C4-2B (cell line): ENCODE results near the gene FOLR3.

Experiments used
- ZFX ChIP-seq: fragments of 450-650 bp; IDR thresholded peaks from 2 replicates; pipeline ENCODE4 v1.6.1; 2017
- TF ChIP-seq, protein P1 (sequence below): fragments of 450-650 bp; conservative IDR thresholded peaks from 2 replicates; pipeline ENCODE4 v1.5.1; 2017; ENCODE audit warnings: mild to moderate bottlenecking

DNA sequence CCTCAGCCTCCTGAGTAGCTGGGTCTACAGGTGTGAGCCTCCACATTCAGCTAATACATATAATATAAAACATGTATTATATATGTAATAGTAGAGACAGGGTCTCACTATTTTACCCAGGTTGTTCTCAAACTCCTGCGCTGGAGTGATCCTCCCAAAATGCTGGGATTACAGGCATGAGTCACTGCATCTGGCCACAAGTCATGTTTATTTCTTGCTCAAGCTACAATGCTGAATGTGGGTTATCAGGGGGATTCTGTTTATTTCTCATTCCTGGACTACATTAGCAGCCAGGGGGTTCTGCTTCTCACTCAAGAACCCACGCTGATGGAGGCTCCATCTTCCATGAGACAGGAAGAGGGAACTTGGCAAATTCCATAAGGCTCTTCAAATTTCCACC is 24.8 kb downstream of the FOLR3 start:
- TF ChIP-seq, protein P1, sequence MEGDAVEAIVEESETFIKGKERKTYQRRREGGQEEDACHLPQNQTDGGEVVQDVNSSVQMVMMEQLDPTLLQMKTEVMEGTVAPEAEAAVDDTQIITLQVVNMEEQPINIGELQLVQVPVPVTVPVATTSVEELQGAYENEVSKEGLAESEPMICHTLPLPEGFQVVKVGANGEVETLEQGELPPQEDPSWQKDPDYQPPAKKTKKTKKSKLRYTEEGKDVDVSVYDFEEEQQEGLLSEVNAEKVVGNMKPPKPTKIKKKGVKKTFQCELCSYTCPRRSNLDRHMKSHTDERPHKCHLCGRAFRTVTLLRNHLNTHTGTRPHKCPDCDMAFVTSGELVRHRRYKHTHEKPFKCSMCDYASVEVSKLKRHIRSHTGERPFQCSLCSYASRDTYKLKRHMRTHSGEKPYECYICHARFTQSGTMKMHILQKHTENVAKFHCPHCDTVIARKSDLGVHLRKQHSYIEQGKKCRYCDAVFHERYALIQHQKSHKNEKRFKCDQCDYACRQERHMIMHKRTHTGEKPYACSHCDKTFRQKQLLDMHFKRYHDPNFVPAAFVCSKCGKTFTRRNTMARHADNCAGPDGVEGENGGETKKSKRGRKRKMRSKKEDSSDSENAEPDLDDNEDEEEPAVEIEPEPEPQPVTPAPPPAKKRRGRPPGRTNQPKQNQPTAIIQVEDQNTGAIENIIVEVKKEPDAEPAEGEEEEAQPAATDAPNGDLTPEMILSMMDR: no peak
- no peak for TF ChIP-seq ZFX
